Glomerular visceral epithelial cell (primary cell): ENCODE measurements around the gene XYLT2.
"Not testable (repeated sequence)": the region's sequence is repeated elsewhere in the genome, so short reads cannot be mapped to it uniquely, and the experiment has no call there.

Experiments used
- DNase-seq: peaks from one replicate; pipeline ENCODE4 v3.0.0-alpha.2; 2016; ENCODE audit errors: extremely low spot score

The XYLT2 gene

DNA sequence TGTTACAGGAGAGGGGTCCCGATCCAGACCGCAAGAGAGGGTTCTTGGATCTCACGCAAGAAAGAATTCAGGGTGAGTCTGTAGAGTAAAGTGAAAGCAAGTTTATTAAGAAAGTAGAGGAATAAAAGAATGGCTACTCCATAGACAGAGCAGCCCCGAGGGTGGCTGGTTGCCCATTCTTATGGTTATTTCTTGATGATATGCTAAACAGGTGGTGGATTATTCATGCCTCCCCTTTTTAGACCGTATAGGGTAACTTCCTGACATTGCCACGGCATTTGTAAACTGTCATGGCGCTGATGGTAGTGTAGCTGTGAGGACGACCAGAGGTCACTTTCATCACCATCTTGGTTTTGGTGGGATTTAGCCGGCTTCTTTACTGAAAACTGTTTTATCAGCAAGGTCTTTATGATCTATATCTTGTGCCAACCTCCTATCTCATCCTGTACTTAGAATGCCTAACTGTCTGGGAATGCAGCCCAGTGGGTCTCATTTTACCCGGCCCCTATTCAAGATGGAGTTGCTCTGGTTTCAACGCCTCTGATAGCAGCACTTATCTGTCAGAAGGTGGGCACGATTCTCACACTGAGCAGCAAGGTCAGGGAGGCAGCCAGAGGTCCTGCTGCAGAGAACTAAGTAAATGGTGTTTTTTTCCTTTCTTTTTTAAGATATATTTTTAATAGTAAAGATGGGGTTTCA is 26.5 kb upstream of the XYLT2 start:
- no peak for DNase-seq

DNA sequence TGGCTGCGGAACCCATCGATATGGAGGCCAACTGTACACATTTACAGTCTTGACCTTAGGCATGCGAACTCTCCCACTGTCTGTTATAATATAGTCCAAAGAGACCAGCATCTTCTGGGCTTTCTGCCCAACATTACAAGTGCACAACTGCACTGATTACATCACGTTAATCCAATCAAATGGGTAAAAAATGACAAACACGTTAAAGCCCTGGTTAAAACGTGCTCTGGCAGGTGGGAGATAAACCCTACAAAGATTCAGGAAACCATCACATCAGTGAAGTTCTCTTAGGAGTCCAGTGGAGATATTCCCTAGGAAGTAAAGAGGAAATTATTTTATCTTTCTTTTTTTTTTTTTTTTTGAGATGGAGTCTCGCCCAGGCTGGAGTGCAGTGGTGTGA is 23.7 kb upstream of the XYLT2 start:
- no peak for DNase-seq

DNA sequence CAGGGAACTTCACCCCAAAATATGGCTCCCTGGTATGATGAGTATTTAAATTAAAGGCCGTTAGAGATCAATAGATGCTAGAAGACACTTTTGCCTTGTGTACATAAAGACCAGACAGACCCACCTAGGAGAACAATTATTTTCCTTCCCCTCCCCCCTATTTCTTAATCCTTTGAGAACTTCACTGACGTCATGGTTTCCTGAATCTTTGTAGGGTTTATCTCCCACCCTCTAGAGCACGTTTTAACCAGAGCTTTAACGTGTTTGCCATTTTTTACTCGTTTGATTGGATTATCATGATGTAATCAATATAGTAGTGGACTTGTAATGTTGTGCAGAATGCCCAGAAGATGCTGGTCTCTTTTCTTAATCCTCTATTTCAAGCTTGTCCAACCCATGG is 22.9 kb upstream of the XYLT2 start:
- no peak for DNase-seq

DNA sequence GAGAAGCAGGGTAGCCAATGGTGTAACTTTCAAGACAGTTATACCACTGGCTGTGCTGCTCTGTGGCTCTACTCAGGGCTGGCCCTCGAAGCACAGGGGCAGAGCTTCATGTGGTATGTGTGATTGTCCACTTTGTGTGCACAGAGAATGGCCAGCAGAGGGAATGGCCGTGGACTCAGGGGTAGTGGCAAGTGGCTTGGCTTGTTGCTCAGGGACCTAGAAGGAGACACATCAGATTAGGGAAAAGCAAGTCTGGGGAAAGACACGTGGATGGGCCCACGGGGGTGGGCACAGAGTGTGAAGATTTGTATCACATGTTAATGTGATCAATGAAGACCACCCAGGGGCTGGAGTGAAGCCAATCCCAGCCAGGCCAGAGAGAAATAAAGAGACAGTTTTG is 20.0 kb upstream of the XYLT2 start:
- no peak for DNase-seq

DNA sequence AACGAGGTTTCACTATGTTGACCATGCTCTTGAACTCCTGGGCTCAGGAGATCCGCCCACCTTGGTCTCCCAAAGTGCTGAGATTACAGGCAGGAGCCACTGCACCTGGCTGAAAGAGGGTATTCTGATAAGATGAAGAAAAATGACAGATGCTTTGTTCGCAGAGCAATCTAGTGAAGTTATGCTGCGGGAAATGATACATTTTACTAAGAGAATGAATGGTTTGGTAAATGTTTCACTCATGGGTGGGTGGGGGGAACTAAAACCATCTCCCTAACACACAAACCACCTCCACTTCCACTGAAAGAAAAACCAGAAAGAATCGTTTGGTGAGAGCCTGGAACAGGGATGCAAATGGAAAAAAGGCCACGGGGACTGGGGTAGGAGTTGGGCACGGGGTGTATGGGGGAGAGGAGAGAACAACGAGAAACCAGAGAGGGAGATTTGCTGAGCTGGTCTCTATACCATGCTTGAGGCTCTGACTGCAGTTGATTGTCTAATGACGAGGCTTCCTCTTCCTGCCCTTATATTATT is 19.0 kb upstream of the XYLT2 start:
- DNase-seq, result no peak

DNA sequence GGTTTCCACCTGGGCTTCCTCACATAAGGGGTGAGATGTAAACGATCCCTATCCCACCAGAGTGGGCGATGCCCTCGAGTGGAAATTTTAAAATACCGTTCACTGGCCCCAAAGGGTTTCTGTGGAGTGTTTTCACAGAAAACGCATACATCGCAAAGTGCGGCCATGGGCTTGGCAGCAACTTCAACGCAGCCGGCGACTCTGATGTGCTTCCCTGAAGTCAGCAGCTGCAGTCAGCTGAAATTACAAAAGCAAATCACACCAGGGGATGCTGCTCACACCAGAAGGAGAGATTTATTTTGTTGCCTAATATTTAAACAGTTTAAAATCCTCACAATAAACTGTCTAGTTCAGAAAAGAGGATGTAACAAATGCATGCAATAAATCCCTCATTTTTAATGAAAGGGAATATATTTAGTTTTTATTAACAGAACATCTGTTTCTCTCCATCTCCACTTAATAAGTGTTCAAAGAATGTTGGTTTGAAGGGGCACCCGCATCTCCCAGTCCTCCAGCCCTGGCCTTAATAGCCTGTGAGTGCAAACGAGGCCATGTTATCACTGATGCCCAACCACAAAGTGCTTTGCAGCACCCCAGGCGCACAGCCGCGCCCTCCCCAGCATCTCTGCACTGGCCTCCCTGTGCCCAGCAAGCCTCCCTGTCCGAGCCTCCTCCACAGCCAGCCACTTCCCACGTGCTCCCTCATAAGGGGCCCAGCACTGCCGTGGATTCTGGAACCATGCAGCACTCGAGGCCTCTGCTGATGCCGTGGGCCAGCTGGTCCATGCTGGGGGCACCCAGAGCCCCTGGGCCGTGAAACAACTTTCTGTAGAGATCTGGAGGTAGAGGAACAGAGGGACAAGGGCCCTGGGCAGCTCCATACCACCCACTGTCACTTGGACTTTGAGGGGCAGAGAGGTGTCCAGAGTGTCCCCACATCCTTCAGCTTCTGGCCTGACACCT is 17.3 kb upstream of the XYLT2 start:
- DNase-seq, result no peak

DNA sequence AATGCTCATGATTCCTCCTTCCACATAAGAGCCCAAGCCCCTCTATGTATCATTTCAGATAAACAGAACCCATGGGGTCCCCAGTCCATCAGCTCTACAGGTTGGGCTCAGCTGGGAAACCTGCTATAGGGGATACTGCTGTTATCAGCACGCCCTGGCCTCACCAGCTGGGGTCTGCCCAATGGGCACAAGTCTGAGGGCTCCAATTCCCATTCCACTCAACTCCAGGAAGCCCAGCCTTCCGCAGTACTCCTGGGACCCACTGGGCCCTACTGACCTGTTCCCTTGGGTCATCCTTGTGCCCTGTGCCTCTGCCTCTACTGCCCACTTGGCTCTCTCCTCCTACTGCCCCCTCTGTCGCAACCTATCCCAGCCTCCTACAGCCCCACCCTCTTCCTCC is 16.2 kb upstream of the XYLT2 start:
- DNase-seq, result no peak

DNA sequence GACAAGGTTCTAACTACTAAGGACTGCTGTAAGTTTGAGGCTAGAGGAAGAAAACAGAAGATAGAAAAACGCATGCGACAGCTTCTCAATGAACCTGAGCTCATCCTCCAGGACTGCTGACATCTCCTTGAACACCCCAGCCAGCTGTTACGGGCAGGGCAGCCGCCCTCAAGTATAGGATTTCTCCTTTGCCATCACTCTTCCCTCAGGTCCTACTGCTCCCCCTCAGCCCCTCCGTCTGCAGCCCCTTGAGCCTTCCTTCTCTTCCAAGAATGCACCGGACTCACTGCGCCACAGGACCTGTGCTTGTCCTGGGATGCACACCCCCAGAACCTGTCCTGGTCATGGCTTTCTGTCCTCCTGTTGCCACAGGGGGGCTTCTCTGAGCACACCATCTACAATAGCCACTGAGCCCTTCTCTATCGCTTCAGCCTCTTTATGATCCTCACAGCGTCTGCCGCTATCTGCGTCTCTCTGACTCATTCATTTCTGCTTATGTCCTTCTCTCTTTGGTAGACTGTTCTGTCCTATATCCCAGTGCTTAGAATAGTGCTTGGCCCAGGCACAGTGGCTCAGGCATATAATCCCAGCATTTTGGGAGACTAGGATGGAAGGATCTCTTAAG is 15.7 kb upstream of the XYLT2 start:
- no peak for DNase-seq

DNA sequence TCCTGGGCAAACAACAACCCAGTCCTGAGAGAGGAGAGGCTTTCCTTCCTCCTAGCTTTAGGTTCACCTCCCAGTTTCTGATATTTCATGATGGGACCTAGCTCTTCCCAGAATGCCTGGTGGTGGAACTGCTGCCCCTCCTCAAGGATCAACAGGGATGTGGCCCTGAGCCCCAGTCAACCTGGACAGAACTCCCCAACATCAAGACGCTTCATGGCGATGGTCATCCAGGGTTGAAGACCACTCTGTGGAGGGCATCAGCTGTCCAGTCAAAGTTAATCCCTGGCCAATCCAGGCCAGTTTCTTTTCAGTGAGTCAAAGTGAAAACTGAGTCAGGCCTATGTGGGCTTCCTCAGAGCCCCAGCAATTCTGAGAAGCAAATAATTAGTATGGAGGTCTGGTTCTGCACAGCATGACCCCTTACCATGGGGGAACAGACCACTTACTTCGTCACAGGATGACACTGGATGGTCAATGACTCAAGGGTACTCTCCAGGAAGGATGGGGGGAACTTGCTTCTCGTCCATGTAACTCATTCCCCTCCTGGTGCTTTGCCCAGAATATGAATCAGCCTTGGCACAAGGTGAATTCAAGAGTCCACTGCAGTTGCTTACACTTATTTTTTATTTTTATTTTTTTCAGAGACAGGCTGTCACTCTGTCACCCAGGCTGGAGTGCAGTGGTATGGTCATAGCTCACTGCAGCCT is 14.7 kb upstream of the XYLT2 start:
- peak; percentile 48 for DNase-seq

DNA sequence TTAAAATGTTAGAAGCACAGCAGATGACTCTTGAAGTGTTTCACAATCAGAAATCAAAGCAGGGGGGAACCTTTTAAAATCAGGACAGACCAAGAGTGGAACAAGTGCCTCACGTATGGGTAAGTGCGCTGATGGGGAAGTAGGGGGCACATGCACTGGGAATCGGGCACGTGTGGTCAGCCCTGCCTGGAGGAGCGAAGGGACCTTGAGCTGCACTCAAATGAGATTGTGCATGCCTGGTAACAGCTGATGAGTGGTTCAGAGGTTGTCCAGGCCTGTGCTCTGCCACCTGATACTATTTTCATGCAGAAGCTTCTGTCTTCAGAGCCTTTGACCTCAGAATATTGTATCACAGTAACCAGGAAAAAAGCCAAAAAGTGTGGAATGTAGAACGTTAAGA is 13.7 kb upstream of the XYLT2 start:
- DNase-seq, result no peak

DNA sequence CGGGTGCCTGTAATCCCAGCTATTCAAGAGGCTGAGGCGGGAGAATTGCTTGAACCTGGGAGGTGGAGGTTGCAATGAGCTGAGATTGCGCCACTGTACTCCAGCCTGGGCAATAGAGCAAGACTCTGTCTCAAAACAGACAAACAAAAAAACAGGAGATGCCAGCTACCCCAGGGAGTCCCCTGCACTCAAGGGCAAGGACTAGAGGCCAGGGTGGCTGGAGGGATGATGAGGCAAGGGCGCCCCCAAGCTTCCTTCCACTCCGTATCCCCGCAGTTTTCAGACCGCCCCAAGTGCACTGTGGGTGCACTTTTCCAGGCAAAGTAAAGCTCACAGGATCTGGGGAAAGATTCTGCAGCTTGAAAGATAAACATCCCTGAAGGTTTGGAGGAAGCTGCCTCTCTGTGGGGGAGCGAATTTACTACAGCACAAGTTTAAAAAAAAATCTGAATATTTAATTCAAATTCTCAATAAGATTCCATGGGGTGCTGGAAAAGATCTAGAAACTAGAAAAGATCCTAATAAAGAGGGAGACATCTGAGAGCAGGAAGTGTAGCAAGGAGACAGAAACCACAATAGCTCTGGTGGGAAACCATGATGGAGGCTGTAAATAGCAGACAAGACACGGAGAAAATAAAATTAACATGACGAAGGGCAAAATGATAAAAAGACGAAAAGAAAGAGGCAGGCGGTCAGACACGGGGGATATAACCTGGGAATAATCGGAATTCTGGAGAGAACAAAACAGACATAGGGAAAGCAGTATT is 12.5 kb upstream of the XYLT2 start:
- not testable (repeated sequence) for DNase-seq

DNA sequence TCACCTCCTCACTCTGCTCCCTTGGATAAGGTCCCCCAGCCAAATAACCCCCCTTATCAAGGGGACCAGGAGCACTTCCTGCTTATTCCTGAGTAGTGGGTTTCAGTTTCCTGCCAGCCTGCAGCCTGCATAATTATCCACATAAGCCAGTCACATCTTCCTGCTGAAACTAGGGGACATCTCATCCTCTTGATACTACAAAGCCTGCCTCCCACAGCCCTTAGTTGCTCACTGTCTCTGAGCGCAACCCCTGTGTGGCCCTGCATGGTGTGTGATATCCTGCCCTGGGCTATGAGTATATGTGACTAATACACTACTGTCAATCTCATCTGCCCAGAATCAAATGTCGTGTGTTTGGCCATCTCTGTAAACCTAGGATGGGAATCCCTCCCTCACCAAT is 8.0 kb upstream of the XYLT2 start:
- no peak for DNase-seq

DNA sequence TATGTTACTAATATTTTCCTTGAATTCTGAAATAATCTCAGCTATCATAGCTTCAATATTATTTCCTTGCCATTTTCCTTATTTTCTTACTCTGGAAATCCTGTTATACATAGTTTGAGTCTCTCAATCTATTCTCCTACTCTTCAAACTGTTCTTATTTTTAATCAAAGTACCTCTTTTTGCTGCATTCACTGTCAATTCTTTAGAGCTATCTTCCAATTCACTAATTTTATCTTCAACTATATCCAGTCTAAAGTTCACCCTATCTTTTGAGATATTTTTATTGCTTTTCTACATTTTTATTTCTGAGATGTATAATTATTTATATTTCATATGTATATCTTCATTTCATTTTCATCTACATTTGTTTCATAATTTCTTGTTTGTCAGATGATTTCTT is 7.3 kb upstream of the XYLT2 start:
- DNase-seq, result no peak

DNA sequence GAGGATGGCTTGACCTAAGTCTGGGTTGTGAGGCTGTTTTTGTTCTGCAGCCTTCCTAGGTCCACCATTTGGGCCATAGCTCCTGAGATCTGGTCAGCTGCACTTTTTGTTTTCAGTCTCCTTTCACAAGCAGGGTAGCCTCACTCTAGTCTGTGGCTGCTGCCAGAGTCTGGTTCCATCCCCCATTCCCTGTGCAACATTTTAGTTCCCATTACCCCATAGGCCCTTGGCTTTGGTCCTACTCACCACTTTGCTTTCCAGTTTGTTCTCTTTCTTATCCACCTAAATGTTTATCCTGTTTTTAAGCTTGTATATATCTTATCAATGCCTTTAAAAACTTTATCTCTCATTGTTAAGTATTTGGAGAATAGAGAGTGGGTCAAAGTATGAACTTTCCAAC is 6.5 kb upstream of the XYLT2 start:
- DNase-seq, result no peak

DNA sequence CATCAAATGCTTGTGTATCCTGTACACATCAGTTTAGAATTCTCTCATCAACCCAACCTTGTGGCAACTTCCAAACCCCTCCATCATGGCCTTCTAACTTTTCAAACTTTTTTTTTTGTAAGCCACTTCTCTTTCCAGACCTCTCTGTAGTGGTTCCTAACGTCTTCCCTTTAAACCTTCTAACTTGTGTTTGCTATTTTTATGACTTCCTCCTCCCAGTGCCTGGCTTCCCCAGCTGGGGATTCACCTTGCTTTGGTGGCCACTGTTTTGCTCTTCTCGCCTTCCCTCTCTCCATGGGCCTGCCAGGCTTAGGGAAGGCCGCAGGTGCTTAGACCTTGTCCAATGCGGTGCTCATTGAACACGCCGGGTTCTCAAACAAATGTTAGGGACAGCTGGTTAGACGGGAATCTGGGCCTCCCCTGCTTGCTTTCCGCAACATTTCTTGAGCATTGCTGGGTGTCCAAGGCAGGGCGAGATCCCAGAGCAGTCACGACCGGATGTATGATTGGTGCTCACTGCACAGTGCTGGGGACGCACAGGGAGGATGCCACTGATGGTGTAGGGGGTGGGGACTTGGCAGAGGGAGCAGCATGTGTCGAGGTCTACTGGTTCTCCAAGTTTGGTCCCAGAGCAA is 1.1 kb upstream of the XYLT2 start:
- no peak for DNase-seq

DNA sequence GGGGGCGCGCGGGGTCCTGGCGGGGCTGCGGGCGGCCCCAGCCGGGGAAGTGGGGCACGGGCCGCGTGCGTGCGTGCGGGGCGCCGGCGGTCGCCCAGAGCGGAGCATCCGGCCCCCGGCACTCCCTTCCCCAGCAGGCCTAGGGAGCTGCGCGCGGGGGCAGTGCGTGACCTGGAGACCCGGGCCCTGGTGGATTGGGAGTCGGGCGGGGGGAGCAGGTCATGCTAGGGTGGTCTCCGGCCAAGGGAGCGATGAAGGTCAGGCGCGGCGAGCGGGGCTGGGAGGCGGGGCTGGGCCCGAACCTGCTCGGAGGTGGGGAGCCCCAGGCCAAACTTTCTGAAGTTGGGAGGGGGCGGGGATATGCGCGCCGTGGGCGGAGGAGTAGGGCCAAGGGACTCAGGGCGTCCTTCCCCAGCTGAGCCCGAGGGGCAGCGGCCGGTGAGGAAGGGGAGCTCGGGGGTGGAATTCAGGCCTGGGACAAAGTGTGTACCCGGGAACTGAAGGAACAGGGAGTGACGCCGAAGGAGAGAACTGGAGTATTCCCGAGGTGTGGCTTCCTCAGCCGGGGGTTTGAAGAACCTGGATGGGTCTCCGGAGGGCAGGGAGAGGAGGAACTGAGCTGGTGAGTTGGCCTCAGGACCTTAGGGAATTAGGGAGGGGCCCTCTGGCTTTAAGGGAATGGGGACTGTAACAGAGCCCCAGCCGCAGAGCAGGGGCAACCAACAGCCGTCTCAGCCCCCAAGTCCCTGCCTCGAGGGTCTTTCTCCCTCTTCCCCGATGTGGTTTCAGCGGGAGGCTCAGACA is 589 bp downstream of the XYLT2 start:
- peak; percentile 35 for DNase-seq

DNA sequence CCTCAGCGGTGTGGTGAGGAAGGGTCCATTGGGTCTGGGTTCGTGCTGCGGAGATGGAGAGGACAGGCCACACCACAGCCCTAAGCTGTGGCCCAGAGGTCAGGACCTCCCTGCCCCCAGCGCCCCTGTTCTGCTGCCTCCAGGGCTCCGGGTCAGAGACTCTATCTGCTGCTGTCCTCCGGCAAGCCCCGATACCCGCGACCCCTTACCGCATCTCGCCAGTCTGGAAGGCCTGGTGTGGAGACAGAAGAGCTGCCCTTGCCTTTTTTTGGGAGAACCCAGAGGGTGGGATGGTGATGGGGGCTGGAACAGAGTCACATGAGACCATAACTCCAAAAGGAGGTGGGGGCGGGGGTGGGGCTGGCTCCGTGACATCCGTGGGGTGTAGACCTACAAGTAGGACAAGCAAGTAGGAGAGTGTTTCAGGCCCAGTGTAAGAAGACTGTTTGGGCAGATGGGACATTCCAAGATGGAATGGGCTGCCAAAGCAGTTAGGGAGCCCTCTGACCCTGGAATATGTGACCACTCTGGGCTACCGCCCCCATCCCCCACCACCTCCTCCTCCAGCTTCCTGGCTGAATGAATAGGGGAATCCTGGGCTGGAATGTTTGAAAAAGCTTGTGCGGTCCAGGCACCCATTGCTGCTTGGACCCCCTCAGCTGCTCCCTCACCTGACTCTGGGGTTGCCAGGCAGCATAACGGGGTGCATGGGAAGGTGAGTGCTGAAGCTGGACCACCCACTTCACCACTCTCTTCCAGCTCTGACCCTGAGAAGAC is 1.4 kb downstream of the XYLT2 start:
- no peak for DNase-seq

DNA sequence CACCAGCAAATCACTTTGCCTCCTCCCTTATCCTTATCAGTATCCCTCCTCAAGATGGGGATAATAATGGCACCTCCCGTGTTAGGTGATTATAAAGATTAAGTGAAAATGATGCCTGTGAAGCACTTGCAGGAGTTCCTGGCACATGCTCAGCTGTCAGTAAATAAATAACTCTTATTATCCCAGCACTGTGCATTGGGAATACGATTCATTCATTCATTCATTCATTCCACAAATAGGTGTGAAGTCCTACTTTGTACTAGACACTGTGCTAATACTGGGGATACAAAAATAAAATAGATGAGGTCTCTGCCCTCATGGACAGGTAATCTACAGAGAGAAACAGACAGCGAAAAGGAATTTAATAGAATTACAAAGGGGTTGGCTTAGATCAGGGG is 2.0 kb downstream of the XYLT2 start:
- no peak for DNase-seq
